OCI-M1 (cell line): ENCODE data around the gene RAB1B.
"Not testable (repeated sequence)": the region's sequence is repeated elsewhere in the genome, so short reads cannot be mapped to it uniquely, and the experiment has no call there.

Experiments
- DNase-seq: peaks from one replicate; lab custom pipeline; 2025; lab: John Stamatoyannopoulos, UW

RAB1B gene

GRCh38 chr11:66309475-66309874 is 41.0 kb downstream of the RAB1B start:
- DNase-seq, result peak; percentile 9

- DNase-seq, result no peak
Observed at GRCh38 chr11:66310324-66310723, 41.9 kb downstream of the RAB1B start.

- not testable (repeated sequence) for DNase-seq
Observed at GRCh38 chr11:66310803-66311440, 42.5 kb downstream of the RAB1B start.

GRCh38 chr11:66311470-66311964 is 43.1 kb downstream of the RAB1B start:
- no peak for DNase-seq

GRCh38 chr11:66311965-66312548 is 43.6 kb downstream of the RAB1B start:
- DNase-seq, result peak; percentile 97

- peak; percentile 98 for DNase-seq
Observed at GRCh38 chr11:66312549-66313320, 44.3 kb downstream of the RAB1B start.

GRCh38 chr11:66313321-66314185 is 45.1 kb downstream of the RAB1B start:
- no peak for DNase-seq

- DNase-seq, result no peak
Observed at GRCh38 chr11:66314186-66314501, 45.7 kb downstream of the RAB1B start.

- DNase-seq, result no peak
Observed at GRCh38 chr11:66314561-66315497, 46.4 kb downstream of the RAB1B start.

GRCh38 chr11:66315498-66315885 is 47.1 kb downstream of the RAB1B start:
- no peak for DNase-seq

GRCh38 chr11:66315921-66316811 is 47.7 kb downstream of the RAB1B start:
- DNase-seq, result no peak

GRCh38 chr11:66316849-66317251 is 48.4 kb downstream of the RAB1B start, which contains the start of gene CD248:
Gene CD248, minus strand, starts transcription at chr11:66317044. Its CDS starts 17 bp downstream, at chr11:66317027.
- no peak for DNase-seq

- DNase-seq, result no peak
Observed at GRCh38 chr11:66317322-66317722, 48.9 kb downstream of the RAB1B start.

- peak; percentile 12 for DNase-seq
Observed at GRCh38 chr11:66317723-66318599, 49.5 kb downstream of the RAB1B start.

GRCh38 chr11:66318600-66318970 is 50.1 kb downstream of the RAB1B start:
- no peak for DNase-seq

GRCh38 chr11:66320289-66320688 is 51.9 kb downstream of the RAB1B start:
- not testable (repeated sequence) for DNase-seq

- not testable (repeated sequence) for DNase-seq
Observed at GRCh38 chr11:66320748-66321147, 52.3 kb downstream of the RAB1B start.

GRCh38 chr11:66321606-66322005 is 53.2 kb downstream of the RAB1B start:
- DNase-seq, result no peak
